NCI-H446 (cell line): Measurements from ENCODE around the gene ST6GAL1.
"Not testable (repeated sequence)": the region's sequence is repeated elsewhere in the genome, so short reads cannot be mapped to it uniquely, and the experiment has no call there.

Source experiments
- DNase-seq, 2 experiments: peaks; one replicate each; lab custom pipeline; 2025; lab: John Stamatoyannopoulos, UW

The ST6GAL1 gene, protein sequence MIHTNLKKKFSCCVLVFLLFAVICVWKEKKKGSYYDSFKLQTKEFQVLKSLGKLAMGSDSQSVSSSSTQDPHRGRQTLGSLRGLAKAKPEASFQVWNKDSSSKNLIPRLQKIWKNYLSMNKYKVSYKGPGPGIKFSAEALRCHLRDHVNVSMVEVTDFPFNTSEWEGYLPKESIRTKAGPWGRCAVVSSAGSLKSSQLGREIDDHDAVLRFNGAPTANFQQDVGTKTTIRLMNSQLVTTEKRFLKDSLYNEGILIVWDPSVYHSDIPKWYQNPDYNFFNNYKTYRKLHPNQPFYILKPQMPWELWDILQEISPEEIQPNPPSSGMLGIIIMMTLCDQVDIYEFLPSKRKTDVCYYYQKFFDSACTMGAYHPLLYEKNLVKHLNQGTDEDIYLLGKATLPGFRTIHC

DNA sequence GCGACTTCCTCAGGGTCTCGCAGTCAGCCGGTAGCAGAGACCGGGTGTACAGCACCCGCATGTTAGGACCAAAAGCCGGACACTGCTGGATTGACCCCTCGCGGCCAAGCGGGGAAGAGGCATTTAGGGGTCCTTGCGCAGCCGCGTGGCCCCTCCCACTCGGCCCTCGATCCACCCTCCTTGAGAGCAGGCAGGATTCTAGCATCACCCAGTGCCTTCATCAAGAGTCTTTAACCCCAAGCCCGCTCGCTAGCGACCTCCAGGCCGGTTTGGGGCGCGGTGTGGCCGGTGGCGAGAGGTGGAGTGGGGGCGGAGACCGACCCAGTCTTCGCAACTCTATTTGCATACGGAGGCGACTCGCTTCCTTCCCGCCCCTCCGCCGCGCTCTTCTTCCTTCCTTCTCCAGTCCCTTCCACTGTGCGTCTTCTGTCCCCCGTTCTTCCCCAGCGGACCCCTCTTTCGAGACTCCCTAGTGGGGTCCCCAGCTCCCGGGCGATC is at the start of gene ST6GAL1:
ST6GAL1 (plus strand) TSS at position 384 of the 498 bp plus-strand sequence. CDS start 112,178 bp downstream, outside the sequence.
- no peak for DNase-seq

DNA sequence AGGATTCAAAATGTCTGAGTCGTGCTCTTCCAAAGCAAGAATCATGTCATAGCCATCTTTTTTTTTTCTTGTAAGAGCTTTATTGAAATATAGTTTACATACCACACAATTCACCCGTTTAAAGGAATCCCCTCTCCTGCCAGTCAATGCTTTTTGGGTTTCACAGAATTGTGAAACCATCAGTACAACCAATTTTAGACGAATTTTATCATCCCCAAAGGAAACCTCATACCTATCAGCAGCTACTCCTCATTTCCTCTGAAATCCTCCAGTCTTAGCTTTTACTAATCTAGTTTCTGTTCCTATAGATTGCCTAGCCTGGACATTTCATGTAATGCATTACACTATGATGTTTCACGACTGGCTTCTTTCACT is 48.2 kb upstream of the ST6GAL1 start:
- no peak for DNase-seq

DNA sequence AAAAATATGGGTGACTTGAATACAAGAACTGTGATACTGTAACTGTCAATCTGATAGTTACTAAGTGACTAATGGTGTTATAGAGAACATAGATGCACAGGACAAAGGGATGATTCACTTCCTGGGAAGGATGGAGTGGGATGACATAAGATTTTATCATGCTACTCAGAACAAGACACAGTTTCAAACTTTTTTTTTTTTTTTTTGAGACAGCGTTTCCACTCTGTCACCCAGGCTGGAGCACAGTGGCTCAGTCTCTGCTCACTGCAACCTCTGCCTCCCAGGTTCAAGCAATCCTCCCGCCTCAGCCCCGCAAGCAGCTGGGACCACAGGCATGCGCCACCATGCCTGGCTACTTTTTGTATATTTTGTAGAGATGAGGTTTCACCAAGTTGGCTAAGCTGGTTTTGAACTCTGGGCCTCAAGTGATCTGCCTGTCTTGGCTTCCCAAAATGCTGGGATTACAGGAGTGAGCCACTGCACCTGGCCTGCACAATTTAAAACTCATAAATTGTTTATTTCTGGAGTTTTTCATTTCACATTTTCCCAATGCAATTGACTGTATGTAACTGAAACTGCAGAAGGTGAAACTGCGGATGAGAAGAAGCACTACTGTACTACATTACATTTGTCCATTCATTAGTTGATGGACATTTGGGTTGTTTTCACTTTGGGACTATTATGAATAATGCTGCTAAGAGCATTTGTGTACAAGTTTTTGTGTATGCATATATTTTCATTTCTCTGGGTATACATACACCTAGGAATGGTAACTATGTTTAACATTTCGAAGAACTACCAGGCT is 47.2 kb upstream of the ST6GAL1 start:
- no peak for DNase-seq

DNA sequence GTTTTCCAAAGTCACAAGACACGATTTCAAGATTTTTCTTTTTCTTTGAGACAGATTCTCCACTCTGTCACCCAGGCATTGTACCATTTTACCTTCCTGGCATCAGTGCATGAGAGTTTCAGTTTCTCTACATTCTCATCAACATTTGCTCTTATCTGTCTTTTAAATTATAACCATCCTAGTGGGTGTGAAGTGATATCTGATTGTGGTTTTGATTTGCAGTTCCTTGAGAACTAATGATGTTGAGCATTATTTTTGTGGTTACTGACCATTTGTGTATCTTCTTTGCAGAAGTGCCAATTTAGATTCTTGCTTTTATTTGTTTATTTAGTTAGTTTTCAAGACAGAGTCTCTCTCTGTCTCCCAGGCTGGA is 46.7 kb upstream of the ST6GAL1 start:
- no peak for DNase-seq

DNA sequence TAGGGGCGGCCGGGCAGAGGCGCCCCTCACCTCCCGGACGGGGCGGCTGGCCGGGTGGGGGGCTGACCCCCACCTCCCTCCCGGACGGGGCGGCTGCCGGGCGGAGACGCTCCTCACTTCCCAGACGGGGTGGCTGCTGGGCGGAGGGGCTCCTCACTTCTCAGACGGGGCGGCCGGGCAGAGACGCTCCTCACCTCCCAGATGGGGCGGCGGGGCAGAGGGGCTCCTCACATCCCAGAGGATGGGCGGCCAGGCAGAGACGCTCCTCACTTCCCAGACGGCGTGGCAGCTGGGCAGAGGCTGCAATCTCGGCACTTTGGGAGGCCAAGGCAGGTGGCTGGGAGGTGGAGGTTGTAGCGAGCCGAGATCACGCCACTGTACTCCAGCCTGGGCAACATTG is 45.5 kb upstream of the ST6GAL1 start:
- DNase-seq, result not testable (repeated sequence)

GRCh38 chr3:186886202-186886981 is 43.9 kb upstream of the ST6GAL1 start:
- DNase-seq, result no peak

DNA sequence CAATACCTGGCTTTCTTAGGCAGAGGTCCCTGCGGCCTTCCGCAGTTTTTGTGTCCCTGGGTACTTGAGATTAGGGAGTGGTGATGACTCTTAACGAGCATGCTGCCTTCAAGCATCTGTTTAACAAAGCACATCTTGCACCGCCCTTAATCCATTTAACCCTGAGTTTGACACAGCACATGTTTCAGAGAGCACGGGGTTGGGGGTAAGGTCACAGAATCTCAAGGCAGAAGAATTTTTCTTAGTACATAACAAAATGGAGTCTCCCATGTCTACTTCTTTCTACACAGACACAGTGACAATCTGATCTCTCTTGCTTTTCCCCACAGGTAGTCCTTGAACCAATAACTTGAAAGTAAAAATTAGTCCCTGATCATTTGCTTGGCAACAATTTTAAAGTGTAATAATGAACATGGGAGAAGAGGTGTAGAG is 42.8 kb upstream of the ST6GAL1 start:
- DNase-seq, result not testable (repeated sequence)

- no peak for DNase-seq
Measured at GRCh38 chr3:186888569-186888968, 41.8 kb upstream of the ST6GAL1 start.

DNA sequence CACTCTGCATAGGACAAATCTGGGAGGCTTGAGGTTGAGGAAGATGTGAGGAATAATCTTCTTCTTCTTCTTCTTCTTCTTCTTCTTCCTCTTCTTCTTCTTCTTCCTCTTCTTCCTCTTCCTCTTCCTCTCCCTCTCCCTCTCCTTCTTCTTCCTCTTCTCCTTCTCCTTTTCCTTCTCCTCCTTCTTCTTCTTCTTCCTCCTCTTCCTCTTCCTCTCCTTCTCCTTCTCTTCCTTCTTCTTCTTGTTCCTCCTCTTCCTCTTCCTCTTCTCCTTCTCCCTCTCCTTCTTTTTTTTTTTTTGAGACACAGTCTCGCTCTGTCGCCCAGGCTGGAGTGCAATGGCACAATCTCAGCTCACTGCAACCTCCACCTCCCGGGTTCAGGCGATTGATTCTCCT is 40.6 kb upstream of the ST6GAL1 start:
- DNase-seq, result not testable (repeated sequence)

GRCh38 chr3:186890911-186891310 is 39.4 kb upstream of the ST6GAL1 start:
- DNase-seq, result no peak

- not testable (repeated sequence) for DNase-seq
Measured at GRCh38 chr3:186893071-186893470, 37.3 kb upstream of the ST6GAL1 start.

- DNase-seq, result no peak
Measured at GRCh38 chr3:186895406-186895805, 34.9 kb upstream of the ST6GAL1 start.

DNA sequence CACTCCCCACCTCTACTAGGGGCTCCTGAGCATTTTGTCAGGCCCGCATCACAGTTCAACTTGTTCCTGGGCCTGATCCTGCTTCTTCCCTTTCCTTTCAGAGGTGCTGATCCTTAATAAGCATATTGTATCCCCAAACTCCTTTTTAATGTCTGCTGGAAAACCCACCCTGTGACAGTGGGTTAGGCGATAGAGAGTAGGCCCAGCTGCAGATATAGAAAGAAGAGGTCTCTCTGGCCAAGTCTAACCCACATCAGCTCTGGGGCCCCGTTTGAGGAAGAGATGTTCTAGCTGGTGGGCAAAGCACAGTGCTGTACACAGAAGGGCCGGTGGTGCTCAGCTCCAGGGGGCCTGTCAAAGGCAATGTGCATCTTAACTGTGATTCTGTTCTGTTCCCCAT is 34.3 kb upstream of the ST6GAL1 start:
- no peak for DNase-seq

DNA sequence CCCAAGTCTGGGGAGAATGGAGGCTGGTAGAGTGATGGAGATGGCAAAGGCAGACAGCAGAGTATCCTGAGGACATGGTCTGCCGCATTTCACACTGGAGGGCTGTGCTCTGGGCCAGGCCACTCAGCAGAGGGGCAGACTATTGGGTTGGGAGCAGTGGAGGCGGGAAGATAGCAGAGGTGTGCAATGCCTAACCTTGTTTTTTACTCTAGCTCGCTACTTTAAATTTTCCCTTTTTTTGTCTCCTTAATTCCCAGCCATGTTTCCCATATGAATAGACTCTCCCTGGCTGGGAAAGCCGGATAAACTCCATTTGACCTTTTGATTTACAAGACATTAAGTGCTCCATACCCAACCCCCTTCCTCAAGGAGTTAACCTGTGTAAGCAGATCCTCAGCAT is 33.5 kb upstream of the ST6GAL1 start:
- DNase-seq, result no peak

DNA sequence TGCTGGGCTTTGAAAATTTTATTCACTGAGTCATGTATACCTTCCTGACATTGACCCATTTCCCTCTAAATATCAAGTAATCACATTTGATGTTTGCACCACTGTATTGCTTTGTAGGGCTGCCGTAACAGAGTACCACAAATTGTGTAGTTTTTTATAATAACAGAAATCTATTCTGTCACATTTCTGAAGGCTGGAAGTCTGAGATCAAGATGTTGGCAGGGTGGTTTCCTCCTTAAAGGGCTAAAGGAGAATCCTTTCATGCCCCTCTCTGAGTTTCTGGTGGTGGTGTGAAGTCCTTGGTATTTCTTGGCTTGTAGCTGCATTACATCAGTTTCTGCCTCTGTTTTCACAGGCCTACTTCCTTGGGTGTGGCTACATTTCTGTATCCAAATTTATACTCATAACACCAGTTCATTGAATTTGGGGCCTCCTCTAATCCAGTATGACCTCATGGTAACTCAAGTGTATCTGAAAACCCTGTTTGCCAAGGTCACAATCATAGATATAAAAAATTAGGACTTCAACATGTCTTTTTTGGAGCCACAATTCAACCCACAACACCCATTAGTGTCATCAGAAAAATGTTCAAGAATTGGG is 29.1 kb upstream of the ST6GAL1 start:
- DNase-seq, result no peak

DNA sequence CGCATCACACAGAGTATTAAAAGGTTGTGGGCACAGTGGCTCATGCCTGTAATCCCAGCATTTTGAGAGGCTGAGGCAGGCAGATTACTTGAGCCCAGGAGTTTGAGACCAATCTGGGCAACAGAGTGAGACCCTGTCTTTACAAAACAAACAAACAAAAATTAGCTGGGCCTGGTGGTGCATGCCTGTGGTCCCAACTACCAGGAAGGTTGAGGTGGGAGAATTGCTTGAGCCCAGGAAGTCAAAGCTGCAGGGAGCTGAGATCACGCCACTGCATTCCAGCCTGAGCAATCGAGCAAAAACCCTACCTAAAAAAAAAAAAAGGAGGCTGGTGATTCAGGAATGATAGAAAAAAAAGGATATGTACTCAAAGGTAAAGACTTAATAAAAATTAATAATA is 28.2 kb upstream of the ST6GAL1 start:
- no peak for DNase-seq

DNA sequence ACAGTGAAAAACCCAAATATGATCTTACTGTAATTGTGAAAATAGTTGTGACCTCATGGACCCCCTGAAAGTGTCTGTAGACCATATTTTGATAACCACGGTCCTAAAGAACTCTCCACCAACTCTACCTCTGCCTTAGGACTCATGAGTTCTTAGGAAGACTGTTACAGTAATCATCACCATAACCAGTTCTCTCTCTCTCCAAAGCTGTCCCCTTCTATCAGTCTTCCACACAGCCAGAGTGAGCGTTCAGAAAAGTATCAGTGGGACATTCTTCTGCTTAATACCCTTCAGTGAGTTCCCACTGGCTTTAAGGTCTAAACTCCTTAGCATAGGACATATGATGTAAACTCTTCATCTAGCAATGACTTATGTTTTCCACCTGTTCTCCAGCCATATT is 27.6 kb upstream of the ST6GAL1 start:
- DNase-seq, result no peak

GRCh38 chr3:186903676-186904075 is 26.6 kb upstream of the ST6GAL1 start:
- DNase-seq, result not testable (repeated sequence)

DNA sequence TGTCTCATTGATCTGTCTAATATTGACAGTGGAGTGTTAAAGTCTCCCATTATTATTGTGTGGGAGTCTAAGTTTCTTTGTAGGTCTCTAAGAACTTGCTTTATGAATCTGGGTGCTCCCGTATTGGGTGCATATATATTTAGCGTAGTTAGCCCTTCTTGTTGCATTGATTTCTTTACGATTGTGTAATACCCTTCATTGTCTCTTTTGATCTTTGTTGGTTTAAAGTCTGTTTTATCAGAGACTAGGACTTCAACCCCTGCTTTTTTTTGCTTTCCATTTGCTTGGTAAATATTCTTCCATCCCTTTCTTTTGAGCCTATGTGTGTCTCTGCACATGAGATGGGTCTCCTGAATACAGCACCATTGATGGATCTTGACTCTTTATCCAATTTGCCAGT is 23.3 kb upstream of the ST6GAL1 start:
- DNase-seq, result not testable (repeated sequence)

GRCh38 chr3:186909078-186909853 is 21.1 kb upstream of the ST6GAL1 start:
- DNase-seq, result no peak
